LHCN-M2 (cell line): ENCODE measurements around the gene TDRD3. TPM values are rescaled to one million over a fixed set of nuclear protein-coding genes. Genes with fewer than 3 reads are reported as not detected.

ENCODE experiments used
- DNase-seq: peaks from one replicate; pipeline ENCODE4 v3.0.0-alpha.2; 2012; ENCODE audit warnings: low read depth
- total RNA-seq: library from RNA; depleted of rRNA; stranded (reverse); fragments of >200 nt; gene quantifications from 2 replicates; pipeline ENCODE4 v1.2.3, GENCODE V29; 2014

TDRD3 gene
- total RNA-seq, 1 experiment from 2014 or later, result 14.2 TPM

- DNase-seq, result peak; percentile 50
Observed at GRCh38 chr13:60448907-60449510, 52.0 kb downstream of the TDRD3 start.

GRCh38 chr13:60453490-60453889 lies 56.5 kb downstream of the TDRD3 start:
- peak; percentile 9 for DNase-seq

DNA sequence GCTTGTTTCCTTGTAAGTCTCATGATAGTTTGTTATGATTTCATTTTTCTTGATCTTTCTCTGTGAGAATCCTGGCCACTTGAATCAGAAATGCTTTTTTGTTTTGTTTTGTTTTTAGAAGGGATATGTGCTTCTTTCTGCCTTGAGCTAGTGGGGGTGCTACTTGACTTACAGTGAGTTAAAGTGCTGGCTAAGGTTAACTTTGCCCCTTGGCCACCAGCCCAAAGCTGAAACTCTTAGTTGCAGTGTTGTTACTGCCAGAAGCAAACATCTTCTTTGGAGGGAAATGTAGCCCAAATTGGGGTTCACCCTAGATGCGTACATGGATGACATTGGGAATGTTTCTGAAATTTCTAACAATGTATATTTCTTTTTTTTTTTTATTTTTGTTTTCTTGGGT lies 57.4 kb downstream of the TDRD3 start:
- no peak for DNase-seq

GRCh38 chr13:60463787-60464186 lies 66.8 kb downstream of the TDRD3 start:
- DNase-seq, result no peak

DNA sequence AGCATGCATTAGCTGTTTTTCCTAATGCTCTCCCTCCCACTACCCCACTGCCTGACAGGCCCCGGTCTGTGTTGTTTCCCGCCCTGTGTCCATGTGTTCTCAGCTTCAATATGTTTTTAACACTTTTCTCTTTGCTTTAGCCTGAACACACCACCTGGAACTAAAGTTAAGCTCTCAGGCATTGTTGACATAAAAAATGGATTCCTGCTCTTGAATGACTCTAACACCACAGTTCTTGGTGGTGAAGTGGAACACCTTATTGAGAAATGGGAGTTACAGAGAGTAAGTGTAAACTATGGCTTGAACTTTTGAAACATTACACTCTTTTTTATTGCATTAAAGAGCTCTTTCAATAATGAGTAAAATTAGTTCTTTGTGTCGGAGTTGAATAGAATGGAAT lies 70.1 kb downstream of the TDRD3 start:
- no peak for DNase-seq

GRCh38 chr13:60479273-60479672 lies 82.3 kb downstream of the TDRD3 start:
- no peak for DNase-seq

DNA sequence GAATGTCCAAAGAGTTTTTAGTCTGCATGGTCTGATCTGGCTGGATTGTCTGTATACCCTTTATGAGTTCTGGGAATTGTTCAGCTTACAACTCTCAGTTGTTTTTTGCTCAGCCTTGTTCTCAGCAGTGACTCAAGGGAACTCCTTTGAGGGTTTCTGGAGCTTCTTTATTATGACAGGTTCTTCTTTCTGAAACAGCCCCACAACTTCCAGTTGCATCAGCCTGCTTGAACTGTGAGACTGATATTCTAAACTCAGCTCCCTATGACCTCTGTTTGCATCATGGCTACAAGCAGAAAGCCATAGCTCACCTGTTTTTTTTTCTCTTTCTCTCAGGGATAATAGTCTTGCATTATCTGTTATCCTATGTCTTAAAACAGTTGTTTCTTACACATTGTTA lies 85.0 kb downstream of the TDRD3 start:
- DNase-seq, result peak; percentile 13

- no peak for DNase-seq
Observed at GRCh38 chr13:60484865-60485264, 87.8 kb downstream of the TDRD3 start.

- DNase-seq, result no peak
Observed at GRCh38 chr13:60491531-60491930, 94.5 kb downstream of the TDRD3 start.

DNA sequence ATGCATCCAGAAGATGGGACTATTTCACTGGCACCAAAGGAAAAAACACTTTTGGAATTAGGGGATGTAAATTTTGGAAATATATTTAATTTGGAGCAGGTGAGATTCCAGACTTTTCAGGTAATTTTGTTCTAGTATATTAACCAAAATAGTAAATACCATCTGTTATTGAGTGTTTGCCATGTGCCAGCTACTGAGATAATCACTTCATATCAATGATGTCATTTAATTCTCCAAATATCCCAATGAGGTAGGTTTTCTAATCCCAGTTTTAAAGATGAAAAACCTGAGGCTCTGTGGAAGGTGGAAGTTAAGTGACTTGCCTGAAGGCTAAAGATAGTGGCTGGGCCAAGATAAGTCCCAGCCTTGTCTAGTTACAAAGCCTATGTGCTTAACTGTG lies 95.2 kb downstream of the TDRD3 start:
- DNase-seq, result no peak

DNA sequence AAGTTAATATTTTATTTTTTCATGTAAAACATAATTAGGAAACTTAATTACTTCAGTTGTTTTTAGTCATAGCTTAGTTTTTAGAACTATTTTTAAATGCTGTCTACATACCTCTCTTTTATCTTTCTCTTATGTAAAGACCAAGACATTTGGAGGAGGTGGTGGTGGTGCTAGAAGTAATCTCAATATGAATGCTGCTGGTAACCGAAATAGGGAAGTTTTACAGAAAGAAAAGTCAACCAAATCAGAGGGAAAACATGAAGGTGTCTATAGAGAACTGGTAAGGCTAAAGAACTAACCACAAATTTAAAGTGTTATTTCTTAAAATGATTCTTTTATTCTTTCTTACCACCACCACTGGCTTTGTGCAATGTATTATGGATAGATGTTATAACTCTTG lies 97.3 kb downstream of the TDRD3 start:
- no peak for DNase-seq

GRCh38 chr13:60501236-60501635 lies 104.2 kb downstream of the TDRD3 start:
- no peak for DNase-seq

DNA sequence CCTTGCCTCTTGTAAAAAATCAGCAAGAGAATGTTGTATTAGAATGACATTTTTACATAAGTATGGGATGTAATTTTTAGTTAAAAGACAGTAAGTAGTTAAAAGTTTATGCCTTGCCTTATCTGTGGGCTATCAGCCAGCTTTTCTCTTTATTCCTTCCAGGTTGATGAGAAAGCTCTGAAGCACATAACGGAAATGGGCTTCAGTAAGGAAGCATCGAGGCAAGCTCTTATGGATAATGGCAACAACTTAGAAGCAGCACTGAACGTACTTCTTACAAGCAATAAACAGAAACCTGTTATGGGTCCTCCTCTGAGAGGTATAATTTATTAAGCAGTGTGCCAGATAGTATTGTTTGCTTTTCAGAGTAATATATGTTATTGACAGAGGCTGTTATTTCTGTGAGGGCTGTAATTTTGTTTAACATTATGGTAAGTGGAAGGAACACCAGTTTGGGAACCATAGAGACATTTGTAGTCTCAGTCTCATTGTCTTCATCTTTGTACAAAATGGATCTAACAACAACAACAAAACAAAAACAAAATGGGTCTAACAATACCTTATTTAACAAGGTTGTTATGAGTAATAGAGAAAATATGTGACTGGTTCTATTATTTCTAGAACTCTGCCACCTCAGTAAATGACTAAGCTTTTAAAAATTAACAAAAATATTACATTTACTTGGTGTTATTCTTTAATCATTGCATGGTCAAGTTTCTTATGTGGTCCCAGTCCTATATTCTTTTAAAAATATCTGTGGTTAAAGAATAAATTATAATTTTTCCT lies 112.8 kb downstream of the TDRD3 start:
- DNase-seq, result peak; percentile 30

GRCh38 chr13:60511637-60512036 lies 114.6 kb downstream of the TDRD3 start:
- DNase-seq, result no peak

DNA sequence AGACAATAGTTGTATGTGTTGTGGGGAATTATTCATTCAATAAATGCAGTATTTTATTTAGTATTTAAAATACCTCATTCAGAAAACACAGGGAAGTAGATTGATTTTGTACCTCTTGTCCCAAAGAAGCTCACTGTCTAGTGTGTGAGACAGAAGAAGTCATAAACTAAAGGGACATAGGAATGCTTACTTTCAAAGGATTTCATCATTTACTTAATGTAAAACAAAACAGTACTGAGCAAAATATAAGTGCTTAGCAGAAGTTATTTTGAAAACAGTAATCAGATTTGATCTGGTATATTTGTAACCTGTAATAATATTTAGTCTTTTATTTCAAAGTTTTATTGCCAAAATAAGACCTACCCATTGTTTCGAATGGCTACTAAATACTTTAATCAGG lies 117.9 kb downstream of the TDRD3 start:
- no peak for DNase-seq

DNA sequence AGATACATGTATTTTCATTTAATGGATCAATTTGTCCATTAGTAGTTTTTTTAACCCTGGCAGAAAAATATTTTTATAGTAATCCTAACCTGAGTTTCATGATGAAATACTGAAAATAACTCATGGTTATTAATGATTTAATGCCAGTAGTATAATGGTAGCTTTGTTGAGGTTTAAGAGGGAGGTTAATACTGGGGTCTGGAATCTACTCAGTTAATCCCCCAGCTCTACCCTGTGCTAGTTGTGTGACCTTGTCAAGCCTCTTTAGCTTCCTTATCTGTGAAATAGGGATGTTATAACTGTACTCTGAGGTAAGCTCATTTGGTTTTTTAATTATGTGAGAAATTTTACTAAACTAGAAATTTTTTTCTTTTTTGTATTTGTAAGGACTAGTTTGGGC lies 122.5 kb downstream of the TDRD3 start:
- no peak for DNase-seq

DNA sequence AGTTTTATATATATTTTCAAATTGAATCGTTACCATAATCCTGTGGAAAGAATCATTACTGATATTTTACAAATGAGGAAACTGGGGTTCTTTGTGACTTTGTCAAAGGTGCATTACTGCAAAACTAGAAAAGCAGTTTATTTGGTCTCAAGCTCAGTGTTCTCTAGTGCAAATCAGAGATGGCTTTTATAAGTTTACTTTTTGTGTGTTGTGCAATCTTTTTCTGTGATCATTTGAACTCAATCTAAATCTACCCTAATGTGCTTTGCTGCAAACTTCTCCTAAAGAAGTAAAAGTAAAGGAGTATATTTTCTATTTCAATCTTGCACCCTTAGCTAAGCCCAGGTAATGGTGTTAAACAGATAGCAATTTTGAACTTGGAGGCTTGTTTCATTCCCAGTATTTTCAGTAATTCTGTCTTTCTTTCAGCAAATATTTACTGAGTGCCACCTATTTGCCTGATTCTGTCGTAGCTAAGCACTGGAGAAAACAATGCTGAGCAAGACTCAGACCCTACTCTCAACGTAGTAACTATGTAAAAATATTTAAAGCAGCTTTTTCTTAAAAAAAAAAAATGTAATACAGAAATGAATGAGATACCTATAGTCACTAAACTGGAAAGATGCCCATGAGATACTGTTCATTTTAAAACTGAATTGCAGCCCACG lies 124.0 kb downstream of the TDRD3 start:
- DNase-seq, result no peak

DNA sequence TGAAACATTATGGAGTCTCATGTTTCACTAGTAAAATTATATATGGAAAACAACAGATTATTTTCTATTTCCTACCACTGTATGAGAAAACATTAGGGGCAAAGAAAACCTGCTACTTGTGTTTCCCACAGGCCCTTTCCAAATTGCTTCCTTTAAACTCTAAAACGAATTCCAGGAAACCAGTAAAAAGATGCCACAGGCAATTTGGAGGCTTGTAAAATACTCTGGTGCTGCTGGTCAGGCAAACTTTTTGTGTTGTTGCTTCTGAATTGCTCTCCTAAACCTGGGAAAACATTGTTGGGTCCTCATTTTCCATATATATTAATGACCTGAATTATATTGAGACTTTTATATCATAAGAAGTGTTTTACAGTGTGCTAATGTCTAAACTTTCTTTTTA lies 141.5 kb downstream of the TDRD3 start:
- DNase-seq, result no peak

- DNase-seq, result no peak
Observed at GRCh38 chr13:60540276-60540675, 143.3 kb downstream of the TDRD3 start.

- DNase-seq, result no peak
Observed at GRCh38 chr13:60562096-60562780, 165.2 kb downstream of the TDRD3 start.

- no peak for DNase-seq
Observed at GRCh38 chr13:60571571-60571970, 174.6 kb downstream of the TDRD3 start.
